ENCODE data around the gene ME2.
"Not testable (repeated sequence)": the region's sequence is repeated elsewhere in the genome, so short reads cannot be mapped to it uniquely, and the experiment has no call there.

ME2 gene

GRCh38 chr18:50855976-50856757, 22.8 kb upstream of the ME2 start:
- POLR2A ChIA-PET: no interaction called here
- TF ChIP-seq, protein P1, sequence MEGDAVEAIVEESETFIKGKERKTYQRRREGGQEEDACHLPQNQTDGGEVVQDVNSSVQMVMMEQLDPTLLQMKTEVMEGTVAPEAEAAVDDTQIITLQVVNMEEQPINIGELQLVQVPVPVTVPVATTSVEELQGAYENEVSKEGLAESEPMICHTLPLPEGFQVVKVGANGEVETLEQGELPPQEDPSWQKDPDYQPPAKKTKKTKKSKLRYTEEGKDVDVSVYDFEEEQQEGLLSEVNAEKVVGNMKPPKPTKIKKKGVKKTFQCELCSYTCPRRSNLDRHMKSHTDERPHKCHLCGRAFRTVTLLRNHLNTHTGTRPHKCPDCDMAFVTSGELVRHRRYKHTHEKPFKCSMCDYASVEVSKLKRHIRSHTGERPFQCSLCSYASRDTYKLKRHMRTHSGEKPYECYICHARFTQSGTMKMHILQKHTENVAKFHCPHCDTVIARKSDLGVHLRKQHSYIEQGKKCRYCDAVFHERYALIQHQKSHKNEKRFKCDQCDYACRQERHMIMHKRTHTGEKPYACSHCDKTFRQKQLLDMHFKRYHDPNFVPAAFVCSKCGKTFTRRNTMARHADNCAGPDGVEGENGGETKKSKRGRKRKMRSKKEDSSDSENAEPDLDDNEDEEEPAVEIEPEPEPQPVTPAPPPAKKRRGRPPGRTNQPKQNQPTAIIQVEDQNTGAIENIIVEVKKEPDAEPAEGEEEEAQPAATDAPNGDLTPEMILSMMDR (IDR thresholded peaks at IDR 0.05; ENCODE audit: insufficient read depth, low read length, missing control alignments): no peak
- DNase-seq (ENCODE audit: low read depth, low spot score): no peak
- CTCF ChIA-PET: interaction anchor here (1.1 to 1.5 kb wide), 2 partner anchors 10 to 24 kb away, joined by 3 to 5 read pairs; no protein-coding TSS in a partner anchor
- no peak overlapping the region for H3K4me3 ChIP-seq (ENCODE audit: low read depth, low read length)

DNA sequence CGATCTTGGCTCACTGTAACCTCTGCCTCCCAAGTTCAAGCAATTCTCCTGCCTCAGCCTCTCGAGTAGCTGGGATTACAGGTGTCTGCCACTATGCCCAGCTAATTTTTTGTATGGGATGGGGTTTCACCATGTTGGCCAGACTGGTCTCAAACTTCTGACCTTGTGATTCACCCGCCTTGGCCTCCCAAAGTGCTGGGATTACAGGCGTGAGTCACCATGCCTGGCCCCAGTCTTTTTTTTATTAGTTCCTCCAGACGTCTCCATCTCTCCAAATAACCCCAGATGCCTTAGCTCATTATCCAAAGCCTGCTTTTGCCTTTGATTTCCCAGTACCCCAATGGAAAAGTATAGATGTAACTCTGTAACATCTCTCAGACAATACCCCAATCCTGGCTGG, 21.8 kb upstream of the ME2 start:
- CTCF ChIA-PET: interaction anchor here (1.0 to 1.5 kb wide), 3 partner anchors 9 to 23 kb away, joined by 3 to 5 read pairs (median 3); no protein-coding TSS in a partner anchor
- DNase-seq (ENCODE audit: low read depth, low spot score); H3K4me3 ChIP-seq (ENCODE audit: low read depth, low read length); POLR2A ChIA-PET: not testable (repeated sequence)

DNA sequence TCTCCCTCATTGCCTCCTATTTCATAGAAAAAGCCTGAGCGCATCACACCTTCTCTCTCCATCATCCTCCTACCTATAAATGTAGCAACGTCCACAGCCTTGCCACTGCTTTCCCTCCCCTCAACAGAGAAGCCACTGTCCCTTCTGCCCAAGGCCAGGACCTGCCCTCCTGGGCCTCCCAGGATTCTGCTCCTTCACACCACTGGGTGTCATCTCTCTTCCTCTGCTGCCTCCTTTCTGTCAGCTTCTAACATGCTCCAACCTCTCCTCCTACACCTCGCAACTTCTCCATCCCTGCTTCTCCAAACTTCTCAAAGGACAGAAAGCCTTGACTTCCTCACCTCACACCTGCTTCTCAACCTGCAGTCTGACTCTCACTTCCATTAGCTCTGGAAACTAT, 21.2 kb upstream of the ME2 start:
- DNase-seq (ENCODE audit: low read depth, low spot score): no peak
- H3K4me3 ChIP-seq (ENCODE audit: low read depth, low read length): no peak overlapping the region
- TF ChIP-seq, protein P1 (IDR thresholded peaks at IDR 0.05; ENCODE audit: insufficient read depth, low read length, missing control alignments): no peak
- ChIA-PET POLR2A (no interaction called here), CTCF (interaction anchor here (1.0 to 1.5 kb wide), 2 partner anchors 10 to 11 kb away, joined by 3 to 5 read pairs; no protein-coding TSS in a partner anchor)

- ChIA-PET CTCF (interaction anchor here (0.6 to 1.1 kb wide), 2 partner anchors 23 to 39 kb away, joined by 3 read pairs; no protein-coding TSS in a partner anchor), POLR2A (interaction anchor here (1.1 kb wide), 1 partner anchor 19 kb away, joined by 3 read pairs; the partner anchor contains the start of gene ME2)
- TF ChIP-seq, protein P1 (IDR thresholded peaks at IDR 0.05; ENCODE audit: insufficient read depth, low read length, missing control alignments): no peak
- no peak for DNase-seq (ENCODE audit: low read depth, low spot score)
- H3K4me3 ChIP-seq (ENCODE audit: low read depth, low read length): no peak overlapping the region
Observed at GRCh38 chr18:50859793-50860555, 18.9 kb upstream of the ME2 start.

DNA sequence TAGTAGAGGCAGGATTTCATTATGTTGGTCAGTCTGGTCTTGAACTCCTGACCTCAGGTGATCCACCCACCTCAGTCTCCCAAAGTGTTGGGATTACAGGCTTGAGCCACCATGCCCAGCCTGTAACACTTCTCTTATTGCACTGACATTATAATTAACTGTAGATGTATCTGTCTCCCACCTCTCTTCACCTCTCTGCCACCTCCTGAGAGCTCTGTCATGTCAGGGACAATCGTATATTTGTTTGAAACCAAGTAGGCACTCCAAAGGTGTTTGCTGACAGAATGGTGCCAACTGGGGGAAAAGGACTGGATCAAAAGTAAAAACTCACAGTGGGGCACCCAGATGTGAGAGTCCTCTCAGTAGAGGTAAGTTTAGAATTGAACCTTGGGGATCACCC, 17.3 kb upstream of the ME2 start:
- DNase-seq (ENCODE audit: low read depth, low spot score): no peak
- no peak overlapping the region for H3K4me3 ChIP-seq (ENCODE audit: low read depth, low read length)
- ChIA-PET POLR2A (no interaction called here), CTCF (interaction anchor here (1.1 kb wide), 1 partner anchor 9 kb away, joined by 4 read pairs; no protein-coding TSS in a partner anchor)
- TF ChIP-seq, protein P1 (IDR thresholded peaks at IDR 0.05; ENCODE audit: insufficient read depth, low read length, missing control alignments): no peak

GRCh38 chr18:50862401-50862800, 16.5 kb upstream of the ME2 start:
- H3K4me3 ChIP-seq (ENCODE audit: low read depth, low read length): no peak overlapping the region
- TF ChIP-seq, protein P1 (IDR thresholded peaks at IDR 0.05; ENCODE audit: insufficient read depth, low read length, missing control alignments): no peak
- CTCF ChIA-PET: no interaction called here
- no peak for DNase-seq (ENCODE audit: low read depth, low spot score)
- POLR2A ChIA-PET: no interaction called here

All from AG04449 (cell line).